AG20443 (cell line): Measurements from ENCODE around the gene TMEM40.
"Not testable (repeated sequence)": the region's sequence is repeated elsewhere in the genome, so short reads cannot be mapped to it uniquely, and the experiment has no call there.

Experiments used
- DNase-seq: peaks from one replicate; pipeline ENCODE4 v3.0.0; 2012; ENCODE audit warnings: low spot score, mixed read lengths

Gene TMEM40

GRCh38 chr3:12759097-12759679 is at the start of gene TMEM40:
TSS of gene TMEM40 (minus strand) at chr3:12759259. CDS start at chr3:12749832, 9,427 bp downstream.
- no peak for DNase-seq

GRCh38 chr3:12808587-12808986 is 49.5 kb upstream of the TMEM40 start:
- DNase-seq = no peak

- DNase-seq = no peak
These were observed 48.7 kb upstream of the TMEM40 start for GRCh38 chr3:12807601-12808359.

- DNase-seq = no peak
These were observed 48.0 kb upstream of the TMEM40 start for GRCh38 chr3:12807066-12807465.

GRCh38 chr3:12803371-12803770 is 44.3 kb upstream of the TMEM40 start:
- no peak for DNase-seq

- DNase-seq = no peak
These were observed 40.7 kb upstream of the TMEM40 start for GRCh38 chr3:12799525-12800440.

GRCh38 chr3:12798559-12799179 is 39.6 kb upstream of the TMEM40 start:
- no peak for DNase-seq

GRCh38 chr3:12797892-12798558 is 39.0 kb upstream of the TMEM40 start:
- no peak for DNase-seq

- no peak for DNase-seq
These were observed 38.2 kb upstream of the TMEM40 start for GRCh38 chr3:12797124-12797891.

GRCh38 chr3:12796171-12797123 is 37.4 kb upstream of the TMEM40 start, which contains the start of gene CAND2:
TSS of gene CAND2 (plus strand) at chr3:12796680. CDS start at chr3:12796721, 41 bp downstream.
- peak; percentile 78 for DNase-seq

GRCh38 chr3:12793701-12794100 is 34.6 kb upstream of the TMEM40 start:
- no peak for DNase-seq

- DNase-seq = no peak
These were observed 32.4 kb upstream of the TMEM40 start for GRCh38 chr3:12791430-12791829.

- not testable (repeated sequence) for DNase-seq
These were observed 29.1 kb upstream of the TMEM40 start for GRCh38 chr3:12787967-12788690.

- not testable (repeated sequence) for DNase-seq
These were observed 28.3 kb upstream of the TMEM40 start for GRCh38 chr3:12787346-12787745.

- DNase-seq = no peak
These were observed 26.0 kb upstream of the TMEM40 start for GRCh38 chr3:12785096-12785495.

- no peak for DNase-seq
These were observed 23.2 kb upstream of the TMEM40 start for GRCh38 chr3:12782172-12782815.

GRCh38 chr3:12780751-12781150 is 21.7 kb upstream of the TMEM40 start:
- DNase-seq = no peak

- no peak for DNase-seq
These were observed 18.1 kb upstream of the TMEM40 start for GRCh38 chr3:12777171-12777570.
